OCI-LY7 (cell line): ENCODE results near the gene LMTK3. TPM values are rescaled to one million over a fixed set of nuclear protein-coding genes. Genes with fewer than 3 reads are reported as not detected.

Experiments
- BruUV-seq: library from RNA; stranded (reverse); fragments of 400-500 nt; replicated peaks from 2 replicates; lab custom pipeline; 2021; lab: Mats Ljungman, UMichigan
- CTCF ChIA-PET: fragments of 300-600 bp; sonication (Branson Sonifier 250); formaldehyde crosslinking; loops from one replicate; lab custom pipeline; 2022; ENCODE audit warnings: antibody characterized with exemption; ENCODE audit not compliant: unreplicated experiment; lab: Charles Lee
- POLR2A ChIA-PET: fragments of 300-600 bp; sonication (Branson Sonifier 250); formaldehyde crosslinking; loops from one replicate; lab custom pipeline; 2022; ENCODE audit warnings: antibody characterized with exemption; lab: Charles Lee
- DNase-seq: peaks from one replicate; pipeline ENCODE4 v3.0.0-alpha.2; 2015; ENCODE audit warnings: low spot score
- H2AFZ ChIP-seq: fragments of 200-600 bp; sonication (generic), shearing (Covaris generic); 2 replicates; pipeline ENCODE4 v1.6.1; 2014; ENCODE audit warnings: mild to moderate bottlenecking, antibody characterized with exemption, low read length, moderate library complexity
- H3K27ac ChIP-seq: fragments of 200-600 bp; sonication (generic); 2 replicates; pipeline ENCODE4 v1.5.1; 2014; ENCODE audit warnings: mixed run types, low read depth, mild to moderate bottlenecking, moderate library complexity, low read length, inconsistent platforms; ENCODE audit not compliant: poor library complexity, severe bottlenecking
- H3K36me3 ChIP-seq: fragments of 200-600 bp; sonication (generic); 2 replicates; pipeline ENCODE4 v1.6.1; 2014; ENCODE audit warnings: mild to moderate bottlenecking, antibody characterized with exemption, low read length, moderate library complexity, mixed read lengths; ENCODE audit not compliant: insufficient read depth
- H3K4me1 ChIP-seq: fragments of 200-600 bp; sonication (generic); 2 replicates; pipeline ENCODE4 v1.5.1; 2014; ENCODE audit warnings: mild to moderate bottlenecking, low read length; ENCODE audit not compliant: insufficient read depth, poor library complexity, severe bottlenecking
- H3K4me2 ChIP-seq: fragments of 200-600 bp; sonication (generic); 2 replicates; pipeline ENCODE4 v1.6.1; 2014; ENCODE audit warnings: mild to moderate bottlenecking, low read length
- H3K4me3 ChIP-seq: fragments of 200-600 bp; sonication (generic); 2 replicates; pipeline ENCODE4 v1.5.1; 2014; ENCODE audit warnings: mild to moderate bottlenecking, low read depth, low read length; ENCODE audit not compliant: poor library complexity, severe bottlenecking
- H3K79me2 ChIP-seq: fragments of 200-600 bp; sonication (generic); 2 replicates; pipeline ENCODE4 v1.6.1; 2016; ENCODE audit warnings: low read depth, mild to moderate bottlenecking, low read length, moderate library complexity, mixed read lengths; ENCODE audit not compliant: insufficient read depth
- H3K9me2 ChIP-seq: fragments of 200-600 bp; sonication (generic); 2 replicates; pipeline ENCODE4 v1.6.1; 2016; ENCODE audit warnings: mild to moderate bottlenecking, low read length, mixed read lengths; ENCODE audit not compliant: insufficient read depth
- H3K9me3 ChIP-seq: fragments of 200-600 bp; sonication (generic); 2 replicates; pipeline ENCODE4 v1.6.1; 2014; ENCODE audit warnings: mild to moderate bottlenecking, mixed run types, low read length, mixed read lengths
- H4K20me1 ChIP-seq: fragments of 200-600 bp; sonication (generic); 2 replicates; pipeline ENCODE4 v1.6.1; 2014; ENCODE audit warnings: mild to moderate bottlenecking, antibody characterized with exemption, low read length, moderate library complexity, mixed read lengths; ENCODE audit not compliant: insufficient read depth
- EZH2phosphoT487 ChIP-seq: fragments of 200-600 bp; sonication (generic); IDR thresholded peaks from 2 replicates; pipeline ENCODE4 v1.6.1; 2018; ENCODE audit warnings: low read depth, borderline replicate concordance, mild to moderate bottlenecking, mixed run types, antibody characterized with exemption, low read length, moderate library complexity, mixed read lengths
- intact Hi-C: fragments of 100-400 bp; cut with micrococcal nuclease; formaldehyde crosslinking; loops from one replicate; pipeline ENCODE4 v1.10.0; 2022; ENCODE audit not compliant: unreplicated experiment
- total RNA-seq, 2 experiments: library from RNA; depleted of rRNA in 1 of 2; stranded (reverse); fragments of >200 nt in 1 of 2; shearing (Covaris generic) in 1 of 2; gene quantifications; 2 replicates each; pipeline ENCODE4 v1.2.3, GENCODE V29; 2014 to 2022
- TF ChIP-seq, protein P1 (sequence below): fragments of 200-600 bp; sonication (generic); conservative IDR thresholded peaks from 2 replicates; pipeline ENCODE4 v1.5.1; 2014; ENCODE audit warnings: mild to moderate bottlenecking, antibody characterized with exemption, low read length, moderate library complexity, mixed read lengths

Gene LMTK3
- total RNA-seq, 2 experiments from 2014 or later, result 1.3 to 9.7 TPM

- CTCF ChIA-PET, result no interaction called here
- Histone ChIP-seq H3K9me3 (no peaks in the 10 kb centered on the region), H3K4me3 (no peak overlapping the region), H3K27ac (no peak overlapping the region), H3K4me2 (no peak overlapping the region), H3K36me3 (no peaks in the 10 kb centered on the region), H3K79me2 (no peaks in the 10 kb centered on the region), H3K4me1 (no peaks in the 10 kb centered on the region), H3K9me2 (no peaks in the 10 kb centered on the region), H2AFZ (no peak overlapping the region), H4K20me1 (no peaks in the 10 kb centered on the region)
- no peak for DNase-seq
- TF ChIP-seq, protein P1, sequence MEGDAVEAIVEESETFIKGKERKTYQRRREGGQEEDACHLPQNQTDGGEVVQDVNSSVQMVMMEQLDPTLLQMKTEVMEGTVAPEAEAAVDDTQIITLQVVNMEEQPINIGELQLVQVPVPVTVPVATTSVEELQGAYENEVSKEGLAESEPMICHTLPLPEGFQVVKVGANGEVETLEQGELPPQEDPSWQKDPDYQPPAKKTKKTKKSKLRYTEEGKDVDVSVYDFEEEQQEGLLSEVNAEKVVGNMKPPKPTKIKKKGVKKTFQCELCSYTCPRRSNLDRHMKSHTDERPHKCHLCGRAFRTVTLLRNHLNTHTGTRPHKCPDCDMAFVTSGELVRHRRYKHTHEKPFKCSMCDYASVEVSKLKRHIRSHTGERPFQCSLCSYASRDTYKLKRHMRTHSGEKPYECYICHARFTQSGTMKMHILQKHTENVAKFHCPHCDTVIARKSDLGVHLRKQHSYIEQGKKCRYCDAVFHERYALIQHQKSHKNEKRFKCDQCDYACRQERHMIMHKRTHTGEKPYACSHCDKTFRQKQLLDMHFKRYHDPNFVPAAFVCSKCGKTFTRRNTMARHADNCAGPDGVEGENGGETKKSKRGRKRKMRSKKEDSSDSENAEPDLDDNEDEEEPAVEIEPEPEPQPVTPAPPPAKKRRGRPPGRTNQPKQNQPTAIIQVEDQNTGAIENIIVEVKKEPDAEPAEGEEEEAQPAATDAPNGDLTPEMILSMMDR, result no peak
- no peak for TF ChIP-seq EZH2phosphoT487
- POLR2A ChIA-PET, result no interaction called here
- no TSS peak for BruUV-seq
- intact Hi-C loops, result no loop called here
Observed at GRCh38 chr19:48436586-48436985, 75.0 kb downstream of the LMTK3 start.

Other genes with a start within 250 kb of the LMTK3 start
- gene ZNF114, start 241.8 kb downstream of the LMTK3 start, total RNA-seq (2014; rRNA removed; shearing (Covaris generic)), result not detected in 2 replicates
- gene ZNF114, start 241.8 kb downstream of the LMTK3 start, total RNA-seq (2022), result not detected in 2 replicates
- gene EMP3, start 186.3 kb downstream of the LMTK3 start, total RNA-seq (2014; rRNA removed; shearing (Covaris generic)), result 14.5 and 33.8 TPM in 2 replicates
- gene EMP3, start 186.3 kb downstream of the LMTK3 start, total RNA-seq (2022), result 21.1 and 23.1 TPM in 2 replicates
- 18.2 and 31.1 TPM in 2 replicates for gene TMEM143, start 147.9 kb downstream of the LMTK3 start, total RNA-seq (2014; rRNA removed; shearing (Covaris generic))
- 31.4 and 37.9 TPM in 2 replicates for gene TMEM143, start 147.9 kb downstream of the LMTK3 start, total RNA-seq (2022)
- 0.38 and 0.51 TPM in 2 replicates for gene SYNGR4, start 147.5 kb downstream of the LMTK3 start, total RNA-seq (2014; rRNA removed; shearing (Covaris generic))
- 1.0 and 1.2 TPM in 2 replicates for gene SYNGR4, start 147.5 kb downstream of the LMTK3 start, total RNA-seq (2022)
- gene KDELR1, start 120.3 kb downstream of the LMTK3 start, total RNA-seq (2014; rRNA removed; shearing (Covaris generic)), result 26.2 and 38.8 TPM in 2 replicates
- gene KDELR1, start 120.3 kb downstream of the LMTK3 start, total RNA-seq (2022), result 63.8 and 74.0 TPM in 2 replicates
- gene GRIN2D, start 118.2 kb downstream of the LMTK3 start, total RNA-seq (2014; rRNA removed; shearing (Covaris generic)), result not detected in 2 replicates
- gene GRIN2D, start 118.2 kb downstream of the LMTK3 start, total RNA-seq (2022), result 0.06 and 0.11 TPM in 2 replicates
- 34.4 and 35.8 TPM in 2 replicates for gene GRWD1, start 65.9 kb downstream of the LMTK3 start, total RNA-seq (2014; rRNA removed; shearing (Covaris generic))
- gene GRWD1, start 65.9 kb downstream of the LMTK3 start, total RNA-seq (2022), result 26.3 and 32.1 TPM in 2 replicates
- 0.57 and 0.85 TPM in 2 replicates for gene KCNJ14, start 56.3 kb downstream of the LMTK3 start, total RNA-seq (2014; rRNA removed; shearing (Covaris generic))
- gene KCNJ14, start 56.3 kb downstream of the LMTK3 start, total RNA-seq (2022), result 2.5 and 2.6 TPM in 2 replicates
- 44.0 and 46.6 TPM in 2 replicates for gene CYTH2, start 42.5 kb downstream of the LMTK3 start, total RNA-seq (2014; rRNA removed; shearing (Covaris generic))
- gene CYTH2, start 42.5 kb downstream of the LMTK3 start, total RNA-seq (2022), result 53.2 and 74.8 TPM in 2 replicates
- gene SULT2B1, start 40.3 kb upstream of the LMTK3 start, total RNA-seq (2014; rRNA removed; shearing (Covaris generic)), result not detected in 2 replicates
- gene SULT2B1, start 40.3 kb upstream of the LMTK3 start, total RNA-seq (2022), result not detected in 2 replicates
- not detected in 2 replicates for gene SPACA4, start 94.9 kb upstream of the LMTK3 start, total RNA-seq (2014; rRNA removed; shearing (Covaris generic))
- gene SPACA4, start 94.9 kb upstream of the LMTK3 start, total RNA-seq (2022), result not detected in 2 replicates
- 3.7 and 6.2 TPM in 2 replicates for gene FAM83E, start 103.2 kb upstream of the LMTK3 start, total RNA-seq (2014; rRNA removed; shearing (Covaris generic))
- gene FAM83E, start 103.2 kb upstream of the LMTK3 start, total RNA-seq (2022), result 3.0 and 5.6 TPM in 2 replicates
- 3,527 and 5,064 TPM in 2 replicates for gene RPL18, start 107.3 kb upstream of the LMTK3 start, total RNA-seq (2014; rRNA removed; shearing (Covaris generic))
- gene RPL18, start 107.3 kb upstream of the LMTK3 start, total RNA-seq (2022), result 1,333 and 1,494 TPM in 2 replicates
- gene SPHK2, start 107.7 kb upstream of the LMTK3 start, total RNA-seq (2014; rRNA removed; shearing (Covaris generic)), result 12.4 and 18.2 TPM in 2 replicates
- gene SPHK2, start 107.7 kb upstream of the LMTK3 start, total RNA-seq (2022), result 33.3 and 34.8 TPM in 2 replicates
- 20.8 and 35.6 TPM in 2 replicates for gene DBP, start 125.5 kb upstream of the LMTK3 start, total RNA-seq (2014; rRNA removed; shearing (Covaris generic))
- gene DBP, start 125.5 kb upstream of the LMTK3 start, total RNA-seq (2022), result 15.7 and 19.0 TPM in 2 replicates
- gene CA11, start 134.4 kb upstream of the LMTK3 start, total RNA-seq (2014; rRNA removed; shearing (Covaris generic)), result 2.5 and 2.7 TPM in 2 replicates
- gene CA11, start 134.4 kb upstream of the LMTK3 start, total RNA-seq (2022), result 4.6 and 10.8 TPM in 2 replicates
- gene NTN5, start 161.2 kb upstream of the LMTK3 start, total RNA-seq (2014; rRNA removed; shearing (Covaris generic)), result 0.16 TPM in 1 of 2 replicates, not detected in the other
- 0.20 and 0.53 TPM in 2 replicates for gene NTN5, start 161.2 kb upstream of the LMTK3 start, total RNA-seq (2022)
- gene FUT2, start 184.1 kb upstream of the LMTK3 start, total RNA-seq (2014; rRNA removed; shearing (Covaris generic)), result not detected in 2 replicates
- gene FUT2, start 184.1 kb upstream of the LMTK3 start, total RNA-seq (2022), result not detected in 2 replicates
- gene MAMSTR, start 207.9 kb upstream of the LMTK3 start, total RNA-seq (2014; rRNA removed; shearing (Covaris generic)), result 1.1 and 1.2 TPM in 2 replicates
- 1.2 and 1.8 TPM in 2 replicates for gene MAMSTR, start 207.9 kb upstream of the LMTK3 start, total RNA-seq (2022)
- gene RASIP1, start 228.8 kb upstream of the LMTK3 start, total RNA-seq (2014; rRNA removed; shearing (Covaris generic)), result 0.09 TPM in 1 of 2 replicates, not detected in the other
- 0.31 and 0.36 TPM in 2 replicates for gene RASIP1, start 228.8 kb upstream of the LMTK3 start, total RNA-seq (2022)
- gene IZUMO1, start 235.1 kb upstream of the LMTK3 start, total RNA-seq (2014; rRNA removed; shearing (Covaris generic)), result not detected in 2 replicates
- not detected in 2 replicates for gene IZUMO1, start 235.1 kb upstream of the LMTK3 start, total RNA-seq (2022)
- 0.03 and 0.08 TPM in 2 replicates for gene FUT1, start 240.8 kb upstream of the LMTK3 start, total RNA-seq (2014; rRNA removed; shearing (Covaris generic))
- not detected in 2 replicates for gene FUT1, start 240.8 kb upstream of the LMTK3 start, total RNA-seq (2022)
- not detected in 2 replicates for gene FGF21, start 243.7 kb upstream of the LMTK3 start, total RNA-seq (2014; rRNA removed; shearing (Covaris generic))
- not detected in 2 replicates for gene FGF21, start 243.7 kb upstream of the LMTK3 start, total RNA-seq (2022)